ENCODE data around the gene SCGB3A2.

- TF ChIP-seq, protein P1, sequence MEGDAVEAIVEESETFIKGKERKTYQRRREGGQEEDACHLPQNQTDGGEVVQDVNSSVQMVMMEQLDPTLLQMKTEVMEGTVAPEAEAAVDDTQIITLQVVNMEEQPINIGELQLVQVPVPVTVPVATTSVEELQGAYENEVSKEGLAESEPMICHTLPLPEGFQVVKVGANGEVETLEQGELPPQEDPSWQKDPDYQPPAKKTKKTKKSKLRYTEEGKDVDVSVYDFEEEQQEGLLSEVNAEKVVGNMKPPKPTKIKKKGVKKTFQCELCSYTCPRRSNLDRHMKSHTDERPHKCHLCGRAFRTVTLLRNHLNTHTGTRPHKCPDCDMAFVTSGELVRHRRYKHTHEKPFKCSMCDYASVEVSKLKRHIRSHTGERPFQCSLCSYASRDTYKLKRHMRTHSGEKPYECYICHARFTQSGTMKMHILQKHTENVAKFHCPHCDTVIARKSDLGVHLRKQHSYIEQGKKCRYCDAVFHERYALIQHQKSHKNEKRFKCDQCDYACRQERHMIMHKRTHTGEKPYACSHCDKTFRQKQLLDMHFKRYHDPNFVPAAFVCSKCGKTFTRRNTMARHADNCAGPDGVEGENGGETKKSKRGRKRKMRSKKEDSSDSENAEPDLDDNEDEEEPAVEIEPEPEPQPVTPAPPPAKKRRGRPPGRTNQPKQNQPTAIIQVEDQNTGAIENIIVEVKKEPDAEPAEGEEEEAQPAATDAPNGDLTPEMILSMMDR (IDR thresholded peaks at IDR 0.05) = no peak
- TF ChIP-seq POLR2A (IDR thresholded peaks at IDR 0.05) = no peak
These were observed 52.3 kb downstream of the SCGB3A2 start for GRCh38 chr5:147930769-147931168.

Measured in Peyer's patch (tissue), 4 donors.